SH-SY5Y (cell line): ENCODE data around the gene OGT.

Experiments used
- GATA2 ChIP-seq: IDR thresholded peaks from 2 replicates; pipeline ENCODE4 v1.6.1; 2011; ENCODE audit warnings: mild to moderate bottlenecking, low read depth, low read length
- GATA3 ChIP-seq: IDR thresholded peaks from 2 replicates; pipeline ENCODE4 v1.6.1; 2011; ENCODE audit warnings: low read depth, mild to moderate bottlenecking, low read length, moderate library complexity

DNA sequence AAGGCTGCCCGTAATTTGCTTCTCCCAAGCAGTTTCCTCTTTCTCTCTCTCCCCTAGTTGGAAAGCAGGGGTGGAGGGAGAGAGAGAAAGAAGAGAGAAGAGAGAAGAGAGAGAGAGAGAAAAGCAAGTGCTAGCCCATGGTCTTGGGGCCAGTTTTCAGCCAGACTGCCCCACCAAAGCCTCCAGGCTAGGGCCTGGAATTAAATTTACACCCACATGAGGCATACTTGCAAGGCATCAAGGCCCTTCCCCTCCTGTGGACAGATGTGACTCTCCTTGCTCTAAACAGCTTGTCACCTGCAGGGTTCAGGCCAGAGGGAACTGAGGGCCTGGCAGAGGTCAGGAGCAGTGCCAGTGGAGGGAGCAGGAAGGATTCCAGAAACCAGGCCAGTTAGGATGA is 87.1 kb downstream of the OGT start:
- TF ChIP-seq GATA3: no peak
- no peak for TF ChIP-seq GATA2
